H1 (cell line): Measurements from ENCODE around the gene SNX32. TPM values are rescaled to one million over a fixed set of nuclear protein-coding genes. Genes with fewer than 3 reads are reported as not detected.

Source experiments
- CTCF ChIA-PET: fragments of 300-600 bp; sonication (Branson Sonifier 250); formaldehyde crosslinking; loops from one replicate; lab custom pipeline; 2021; ENCODE audit not compliant: partially characterized antibody; lab: Charles Lee
- POLR2A ChIA-PET: fragments of 300-600 bp; sonication (Branson Sonifier 250); formaldehyde crosslinking; loops from one replicate; lab custom pipeline; 2021; ENCODE audit warnings: inconsistent platforms; ENCODE audit not compliant: partially characterized antibody; lab: Charles Lee
- DNase-seq, 2 experiments: peaks; one replicate each; pipeline versions ENCODE4 v3.0.0 to v3.0.0-alpha.2; 2010 to 2022; ENCODE audit warnings: low spot score in 2 of 2, low read depth in 1 of 2, mixed read lengths in 1 of 2
- FAIRE-seq: peaks from 2 replicates; lab custom pipeline; 2011; peaks lifted over from hg19 to GRCh38; lab: Jason Lieb, UNC
- H2AFZ ChIP-seq: 2 replicates; pipeline ENCODE4 v1.8.1; 2012; ENCODE audit warnings: low read length, inconsistent platforms
- H2AK5ac ChIP-seq: 2 replicates; pipeline ENCODE4 v1.6.1; 2013; ENCODE audit warnings: low read depth, low read length
- H2BK120ac ChIP-seq: replicated peaks from 2 replicates; pipeline ENCODE3; 2013; ENCODE audit warnings: low read depth, low read length, inconsistent platforms
- H2BK12ac ChIP-seq: 2 replicates; pipeline ENCODE4 v1.6.1; 2013; ENCODE audit warnings: low read depth, low read length
- H2BK15ac ChIP-seq: 2 replicates; pipeline ENCODE4 v1.6.1; 2013; ENCODE audit warnings: low read length
- H2BK20ac ChIP-seq: 2 replicates; pipeline ENCODE4 v1.6.1; 2013; ENCODE audit warnings: low read length
- H2BK5ac ChIP-seq: 2 replicates; pipeline ENCODE4 v1.6.1; 2013; ENCODE audit warnings: low read depth, low read length
- H3K14ac ChIP-seq: 2 replicates; pipeline ENCODE4 v1.6.1; 2013; ENCODE audit warnings: inconsistent platforms; ENCODE audit not compliant: insufficient read length
- H3K18ac ChIP-seq: 2 replicates; pipeline ENCODE4 v1.6.1; 2013; ENCODE audit warnings: low read length; ENCODE audit errors: extremely low read depth
- H3K23ac ChIP-seq: 2 replicates; pipeline ENCODE4 v1.6.1; 2013; ENCODE audit warnings: inconsistent platforms; ENCODE audit not compliant: insufficient read length
- H3K23me2 ChIP-seq: 2 replicates; pipeline ENCODE4 v1.6.1; 2013; ENCODE audit warnings: low read depth, low read length
- H3K27ac ChIP-seq: 2 replicates; pipeline ENCODE4 v1.6.1; 2011; ENCODE audit warnings: low read depth, low read length, inconsistent platforms
- H3K27me3 ChIP-seq, 4 experiments: replicated peaks in 1 of 4; 1 replicate in 1 of 4; 2 replicates in 3 of 4; pipeline versions ENCODE4 v1.6.1 to v1.8.1; 2011 to 2013; ENCODE audit warnings: low read length in 3 of 4, mild to moderate bottlenecking in 3 of 4, inconsistent platforms in 2 of 4, mixed read lengths in 2 of 4, moderate library complexity in 1 of 4; ENCODE audit not compliant: control insufficient read depth in 3 of 4, insufficient read depth in 3 of 4; ENCODE audit errors: extremely low read depth in 1 of 4
- H3K36me3 ChIP-seq, 4 experiments: 2 replicates each; pipeline versions ENCODE4 v1.6.1 to v1.8.1; 2011 to 2013; ENCODE audit warnings: mild to moderate bottlenecking in 4 of 4, low read length in 3 of 4, moderate library complexity in 2 of 4, control low read depth in 1 of 4, inconsistent platforms in 1 of 4; ENCODE audit not compliant: insufficient read depth in 4 of 4, control insufficient read depth in 2 of 4
- H3K4ac ChIP-seq: replicated peaks from 2 replicates; pipeline ENCODE3; 2013; ENCODE audit warnings: low read length, low read depth, mixed read lengths, inconsistent platforms; ENCODE audit not compliant: insufficient read length
- H3K4me1 ChIP-seq, 4 experiments: replicated peaks in 1 of 4; 1 replicate in 1 of 4; 2 replicates in 3 of 4; pipeline versions ENCODE4 v1.6.1 to v1.8.1; 2011 to 2013; ENCODE audit warnings: low read length in 3 of 4, inconsistent platforms in 2 of 4, mixed read lengths in 1 of 4; ENCODE audit not compliant: insufficient read depth in 4 of 4, control insufficient read depth in 3 of 4
- H3K4me2 ChIP-seq, 2 experiments: 2 replicates each; pipeline versions ENCODE4 v1.6.1 to v1.8.1; 2011 to 2013; ENCODE audit warnings: low read depth in 2 of 2, low read length in 2 of 2, control low read depth in 1 of 2, inconsistent platforms in 1 of 2, mild to moderate bottlenecking in 1 of 2; ENCODE audit not compliant: insufficient read depth in 1 of 2
- H3K4me3 ChIP-seq, 4 experiments: fragments of 200-600, 300-600 bp in 1 of 4; sonication (generic), shearing (Covaris generic), sonication (Bioruptor Twin) in 1 of 4; 2 replicates each; pipeline versions ENCODE4 v1.5.1 to v1.8.1; 2011 to 2016; ENCODE audit warnings: low read length in 4 of 4, low read depth in 3 of 4, control low read depth in 2 of 4, inconsistent platforms in 2 of 4, mild to moderate bottlenecking in 2 of 4, mixed read lengths in 1 of 4, moderate library complexity in 1 of 4; ENCODE audit not compliant: insufficient read depth in 2 of 4; ENCODE audit errors: extremely low read depth in 1 of 4
- H3K56ac ChIP-seq: replicated peaks from 2 replicates; pipeline ENCODE3; 2013; ENCODE audit warnings: low read depth, mild to moderate bottlenecking, mixed read lengths, low read length, inconsistent platforms; ENCODE audit not compliant: insufficient read length
- H3K79me1 ChIP-seq: 2 replicates; pipeline ENCODE4 v1.6.1; 2013; ENCODE audit warnings: low read depth, low read length, control low read depth
- H3K79me2 ChIP-seq, 2 experiments: 2 replicates each; pipeline versions ENCODE4 v1.6.1 to v1.8.1; 2012 to 2013; ENCODE audit warnings: low read length in 2 of 2, mild to moderate bottlenecking in 2 of 2, inconsistent platforms in 1 of 2; ENCODE audit not compliant: insufficient read depth in 2 of 2, control insufficient read depth in 1 of 2
- H3K9ac ChIP-seq, 4 experiments: replicated peaks in 1 of 4; 1 replicate in 1 of 4; 2 replicates in 3 of 4; pipeline versions ENCODE4 v1.6.1 to v1.8.1; 2011 to 2013; ENCODE audit warnings: low read depth in 3 of 4, low read length in 3 of 4, control low read depth in 2 of 4, mild to moderate bottlenecking in 2 of 4, moderate library complexity in 2 of 4, inconsistent platforms in 1 of 4; ENCODE audit errors: extremely low read depth in 1 of 4
- H3K9me3 ChIP-seq, 2 experiments: 2 replicates each; pipeline versions ENCODE4 v1.6.1 to v1.8.1; 2012 to 2013; ENCODE audit warnings: mild to moderate bottlenecking in 2 of 2, moderate library complexity in 2 of 2, control low read depth in 1 of 2, inconsistent platforms in 1 of 2, low read depth in 1 of 2, low read length in 1 of 2, mixed read lengths in 1 of 2; ENCODE audit not compliant: insufficient read depth in 2 of 2
- H4K20me1 ChIP-seq, 2 experiments: replicated peaks in 1 of 2; 2 replicates each; pipeline versions ENCODE3 to v1.8.1; 2011 to 2013; ENCODE audit warnings: inconsistent platforms in 2 of 2, low read length in 2 of 2, mild to moderate bottlenecking in 1 of 2; ENCODE audit not compliant: insufficient read depth in 2 of 2, control insufficient read depth in 1 of 2
- H4K5ac ChIP-seq: 2 replicates; pipeline ENCODE4 v1.6.1; 2013; ENCODE audit warnings: low read length, low read depth, mixed read lengths, inconsistent platforms; ENCODE audit not compliant: insufficient read length
- H4K8ac ChIP-seq: 2 replicates; pipeline ENCODE4 v1.8.0; 2013; ENCODE audit warnings: mild to moderate bottlenecking, moderate library complexity, low read length, inconsistent platforms; ENCODE audit not compliant: insufficient read depth; ENCODE audit errors: extremely low read depth
- H4K91ac ChIP-seq: replicated peaks from 2 replicates; pipeline ENCODE3; 2013; ENCODE audit warnings: low read length, mixed read lengths, inconsistent platforms; ENCODE audit not compliant: insufficient read length
- ATF2 ChIP-seq: IDR thresholded peaks from 2 replicates; pipeline ENCODE4 v1.6.1; 2012; ENCODE audit warnings: low read length, inconsistent platforms
- CHD1 ChIP-seq: IDR thresholded peaks from 2 replicates; pipeline ENCODE4 v1.6.1; 2012; ENCODE audit warnings: low read depth, low read length, improper control_type of control experiment
- HDAC2 ChIP-seq, 2 experiments: fragments of 300-600 bp in 1 of 2; sonication (generic) in 1 of 2; IDR thresholded peaks; 2 replicates each; pipeline ENCODE4 v1.6.1; 2011 to 2012; ENCODE audit warnings: low read depth in 2 of 2, low read length in 2 of 2, mild to moderate bottlenecking in 2 of 2, moderate library complexity in 2 of 2, borderline replicate concordance in 1 of 2, inconsistent platforms in 1 of 2
- KDM5A ChIP-seq: fragments of 200-600 bp; IDR thresholded peaks from 2 replicates; pipeline ENCODE4 v1.7.1; 2012; ENCODE audit warnings: mild to moderate bottlenecking, low read length, inconsistent platforms, mixed read lengths
- POLR2A ChIP-seq, 2 experiments: IDR thresholded peaks; 1 replicate in 1 of 2; 2 replicates in 1 of 2; pipeline ENCODE4 v1.6.1; 2011; ENCODE audit warnings: low read depth in 2 of 2, low read length in 2 of 2, mild to moderate bottlenecking in 2 of 2; ENCODE audit errors: control extremely low read depth in 1 of 2
- TAF7 ChIP-seq: optimal IDR thresholded peaks from 2 replicates; pipeline ENCODE3; 2011; ENCODE audit warnings: low read depth, mild to moderate bottlenecking, inconsistent platforms, low read length, moderate library complexity, borderline replicate concordance
- TBP ChIP-seq: IDR thresholded peaks from 2 replicates; pipeline ENCODE4 v1.6.1; 2011; ENCODE audit warnings: low read depth, low read length, improper control_type of control experiment
- USF2 ChIP-seq: IDR thresholded peaks from 2 replicates; pipeline ENCODE4 v1.6.1; 2011; ENCODE audit warnings: low read length, improper control_type of control experiment
- YY1 ChIP-seq: IDR thresholded peaks from 2 replicates; pipeline ENCODE4 v1.6.1; 2011; ENCODE audit warnings: low read depth, mild to moderate bottlenecking, low read length
- WGBS, 2 experiments: shearing (Covaris generic) in 1 of 2; methylation state at CpG; one replicate each; pipeline versions ENCODE4 v1.1.6 to v1.1.7; 2013 to 2015; ENCODE audit warnings: low lambda C conversion rate in 2 of 2, mixed read lengths in 2 of 2, inconsistent platforms in 1 of 2, low coverage in 1 of 2, missing lambda C conversion rate in 1 of 2; ENCODE audit not compliant: insufficient replicate concordance in 2 of 2, insufficient coverage in 1 of 2, insufficient read length in 1 of 2; ENCODE audit errors: extremely low coverage in 1 of 2, missing lambda C conversion rate in 1 of 2; 5-methylcytosine and 5-hydroxymethylcytosine counted together
- polyA plus RNA-seq, 7 experiments: library from polyadenylated mRNA; depleted of rRNA in 3 of 7; stranded (reverse) in 5 of 7; unstranded in 2 of 7; fragments of >200 nt in 5 of 7; fragments of 200-250 nt in 2 of 7; gene quantifications; 1 replicate in 5 of 7; 2 replicates in 1 of 7; 4 replicates in 1 of 7; pipeline versions ENCODE4 v1.2.1 to v1.2.3, GENCODE V29; 2011 to 2013; ENCODE audit warnings: missing spikeins in 2 of 7, mixed read lengths in 2 of 7
- total RNA-seq: library from RNA; stranded (reverse); fragmentation: NEBNext Ultra II Directional; extraction: Animal tissue kit (Norgen Biotek cat#: 25700); gene quantifications from 2 replicates; pipeline ENCODE4 v1.2.1, GENCODE V29; 2021

The SNX32 gene
- total and polyA plus RNA-seq, 2 of the 8 experiments (the other 6 are each of a cell fraction or from before 2014, with no cell fraction given): 0.76 to 2.2 TPM

GRCh38 chr11:65811764-65812475 lies 21.8 kb upstream of the SNX32 start:
- H4K91ac ChIP-seq: no peak overlapping the region
- H3K27ac ChIP-seq: no peak overlapping the region
- H2BK12ac ChIP-seq: no peak overlapping the region
- no peaks in the 10 kb centered on the region for H3K9me3 ChIP-seq
- no peaks in the 10 kb centered on the region for H3K36me3 ChIP-seq
- no peak overlapping the region for H3K14ac ChIP-seq
- no peak overlapping the region for H3K56ac ChIP-seq
- no peak overlapping the region for H3K4me2 ChIP-seq
- H3K9ac ChIP-seq: no peak overlapping the region
- DNase-seq (no peak), FAIRE-seq (no peak)
- H3K23me2 ChIP-seq: no peaks in the 10 kb centered on the region
- no peak overlapping the region for H3K18ac ChIP-seq
- no peak overlapping the region for H3K4ac ChIP-seq
- H3K79me2 ChIP-seq: no peaks in the 10 kb centered on the region
- H2BK20ac ChIP-seq: no peak overlapping the region
- 82% methylated on average over 19 of the region's 19 CpGs; no CpG with 5 or more reads in 1 of the 2 experiments for WGBS, 2 experiments
- H2BK15ac ChIP-seq: no peak overlapping the region
- no peak overlapping the region for H4K5ac ChIP-seq
- ChIA-PET CTCF (interaction anchor here (0.7 to 19.6 kb wide), 14 partner anchors 9 to 106 kb away, joined by 3 to 347 read pairs (median 4); partner anchors contain the start of genes AP5B1, FIBP and KAT5), POLR2A (interaction anchor here (1.2 to 1.4 kb wide), 3 partner anchors 9 to 99 kb away, joined by 3 to 4 read pairs (median 4); partner anchors contain the start of gene KAT5)
- peaks cover 0 to 4% (median 3%) of the 10 kb centered on the region in 4 experiments; a peak in 4 of 7 replicates for H3K27me3 ChIP-seq
- H2BK5ac ChIP-seq: no peak overlapping the region
- no peak overlapping the region for H3K4me3 ChIP-seq
- peaks cover 2% of the 10 kb centered on the region; the same call in 1 of the 2 replicates for H3K79me1 ChIP-seq
- H3K4me1 ChIP-seq: no peaks in the 10 kb centered on the region
- no peak overlapping the region for H2BK120ac ChIP-seq
- H4K20me1 ChIP-seq: peaks cover 0 to 5% of the 10 kb centered on the region in 2 experiments
- no peak overlapping the region for H2AK5ac ChIP-seq
- no peak overlapping the region for H2AFZ ChIP-seq
- H3K23ac ChIP-seq: no peak overlapping the region
- H4K8ac ChIP-seq: no peak overlapping the region
- no peak for TF ChIP-seq ATF2
- TF ChIP-seq TAF7: no peak
- no peak for TF ChIP-seq TBP
- no peak for TF ChIP-seq CHD1
- no peak for TF ChIP-seq USF2
- TF ChIP-seq POLR2A (IDR thresholded peaks at IDR 0.05; ENCODE audit: control extremely low read depth in 1 of 2, low read depth in 2 of 2, low read length in 2 of 2): no peak
- TF ChIP-seq KDM5A: no peak
- TF ChIP-seq YY1: no peak
- TF ChIP-seq HDAC2 (IDR thresholded peaks at IDR 0.05; ENCODE audit: borderline replicate concordance in 1 of 2, low read depth in 2 of 2, low read length in 2 of 2): no peak
